Neural cell (in vitro differentiated cells): ENCODE measurements around the gene AGAP2. TPM values are rescaled to one million over a fixed set of nuclear protein-coding genes. Genes with fewer than 3 reads are reported as not detected.

Experiments used
- H2AFZ ChIP-seq: fragments of 200-600, 300-800 bp; sonication (generic), shearing (Covaris generic); 2 replicates; pipeline ENCODE4 v1.6.0; 2014; ENCODE audit warnings: low read depth, mild to moderate bottlenecking, antibody characterized with exemption, low read length, moderate library complexity
- H3F3A ChIP-seq: fragments of 200-600 bp; shearing (Covaris generic); 2 replicates; pipeline ENCODE4 v1.6.1; 2016; ENCODE audit warnings: mild to moderate bottlenecking, moderate library complexity, mixed read lengths, antibody characterized with exemption, low read length; ENCODE audit not compliant: insufficient read depth, poor library complexity, severe bottlenecking
- H3K27ac ChIP-seq: fragments of 200-600, 300-800 bp; sonication (generic), shearing (Covaris generic); 2 replicates; pipeline ENCODE4 v1.5.1; 2014; ENCODE audit warnings: mild to moderate bottlenecking, low read length, moderate library complexity
- H3K27me3 ChIP-seq: fragments of 300-800, 200-600 bp; sonication (generic), shearing (Covaris generic); 2 replicates; pipeline ENCODE4 v1.6.0; 2014; ENCODE audit warnings: mild to moderate bottlenecking, low read depth, low read length, moderate library complexity; ENCODE audit not compliant: insufficient read depth
- H3K36me3 ChIP-seq: fragments of 300-800, 200-600 bp; sonication (generic), shearing (Covaris generic); 2 replicates; pipeline ENCODE4 v1.5.1; 2014; ENCODE audit warnings: mild to moderate bottlenecking, antibody characterized with exemption, low read length, moderate library complexity; ENCODE audit not compliant: insufficient read depth
- H3K4me2 ChIP-seq: fragments of 300-800, 200-600 bp; sonication (generic), shearing (Covaris generic); 2 replicates; pipeline ENCODE4 v1.6.0; 2014; ENCODE audit warnings: mild to moderate bottlenecking, low read length
- H3K4me3 ChIP-seq: fragments of 300-800, 200-600 bp; sonication (generic), shearing (Covaris generic); 2 replicates; pipeline ENCODE4 v1.5.1; 2014; ENCODE audit warnings: mild to moderate bottlenecking, low read length, moderate library complexity
- H3K79me2 ChIP-seq: fragments of 200-600 bp; shearing (Covaris generic); replicated peaks from 2 replicates; pipeline ENCODE4 v1.6.0; 2014; ENCODE audit warnings: mild to moderate bottlenecking, low read length, moderate library complexity; ENCODE audit not compliant: insufficient read depth
- H3K9ac ChIP-seq: fragments of 300-800, 200-600 bp; sonication (generic), shearing (Covaris generic); 2 replicates; pipeline ENCODE4 v1.6.1; 2016; ENCODE audit warnings: mild to moderate bottlenecking, low read length, mixed read lengths
- H3K9me2 ChIP-seq: fragments of 200-600 bp; shearing (Covaris generic); 2 replicates; pipeline ENCODE4 v1.6.1; 2016; ENCODE audit warnings: mild to moderate bottlenecking, low read length, mixed read lengths; ENCODE audit not compliant: insufficient read depth
- H3K9me3 ChIP-seq: fragments of 200-600, 300-800 bp; sonication (generic), shearing (Covaris generic); 2 replicates; pipeline ENCODE4 v1.6.1; 2016; ENCODE audit warnings: mild to moderate bottlenecking, mixed run types, low read length, moderate library complexity, mixed read lengths
- H4K20me1 ChIP-seq: fragments of 200-600 bp; shearing (Covaris generic); 2 replicates; pipeline ENCODE4 v1.6.1; 2016; ENCODE audit warnings: mild to moderate bottlenecking, mixed run types; ENCODE audit not compliant: insufficient read depth
- CTCF ChIP-seq: fragments of 450-650 bp; IDR thresholded peaks from 2 replicates; pipeline ENCODE4 v1.5.1; 2014; ENCODE audit warnings: antibody characterized with exemption, mild to moderate bottlenecking, moderate library complexity; ENCODE audit not compliant: poor library complexity, severe bottlenecking
- EP300 ChIP-seq: fragments of 450-650 bp; conservative IDR thresholded peaks from 2 replicates; pipeline ENCODE4 v1.6.1; 2014; ENCODE audit warnings: antibody characterized with exemption, mild to moderate bottlenecking, moderate library complexity; ENCODE audit not compliant: poor library complexity, severe bottlenecking
- EZH2 ChIP-seq: fragments of 200-600, 300-800 bp; shearing (Covaris generic), sonication (generic); IDR thresholded peaks from 2 replicates; pipeline ENCODE4 v1.6.1; 2014; ENCODE audit warnings: antibody characterized with exemption, low read length, borderline replicate concordance, mild to moderate bottlenecking; ENCODE audit not compliant: insufficient read depth, poor library complexity, severe bottlenecking
- MXI1 ChIP-seq: fragments of 450-650 bp; conservative IDR thresholded peaks from 2 replicates; pipeline ENCODE4 v1.6.1; 2014; ENCODE audit warnings: antibody characterized with exemption, mild to moderate bottlenecking; ENCODE audit not compliant: poor library complexity, severe bottlenecking
- POLR2AphosphoS5 ChIP-seq: IDR thresholded peaks from 2 replicates; pipeline ENCODE4 v1.6.1; 2012
- RAD21 ChIP-seq: fragments of 450-650 bp; conservative IDR thresholded peaks from 2 replicates; pipeline ENCODE4 v1.6.1; 2014; ENCODE audit warnings: antibody characterized with exemption, mild to moderate bottlenecking, moderate library complexity
- REST ChIP-seq: IDR thresholded peaks from 2 replicates; pipeline ENCODE4 v1.6.1; 2012; ENCODE audit warnings: borderline replicate concordance
- SMC3 ChIP-seq: fragments of 450-650 bp; conservative IDR thresholded peaks from 2 replicates; pipeline ENCODE4 v1.6.1; 2014; ENCODE audit warnings: antibody characterized with exemption, mild to moderate bottlenecking, moderate library complexity; ENCODE audit not compliant: poor library complexity
- TAF1 ChIP-seq: IDR thresholded peaks from 2 replicates; pipeline ENCODE4 v1.6.1; 2012; ENCODE audit warnings: low read depth
- polyA plus RNA-seq: library from polyadenylated mRNA; depleted of rRNA; stranded (reverse); fragments of >200 nt; gene quantifications from 2 replicates; pipeline ENCODE4 v1.2.3, GENCODE V29; 2014

Gene AGAP2
- polyA plus RNA-seq, 1 donor from 2014 or later = 19.3 TPM

GRCh38 chr12:57717131-57717530 is 21.4 kb downstream of the AGAP2 start:
- Histone ChIP-seq H3K4me2 (no peak overlapping the region), H3K9ac (no peak overlapping the region), H3K9me2 (no peaks in the 10 kb centered on the region), H3K79me2 (no peaks in the 10 kb centered on the region), H2AFZ (no peak overlapping the region), H3K27me3 (no peaks in the 10 kb centered on the region), H3K36me3 (no peaks in the 10 kb centered on the region), H3K27ac (no peak overlapping the region), H3F3A (no peaks in the 10 kb centered on the region), H3K9me3 (no peaks in the 10 kb centered on the region), H4K20me1 (no peaks in the 10 kb centered on the region), H3K4me3 (no peak overlapping the region)
- TF ChIP-seq SMC3 (no peak), TAF1 (no peak), EZH2 (no peak), POLR2AphosphoS5 (no peak), MXI1 (no peak), REST (no peak), RAD21 (no peak)

GRCh38 chr12:57716305-57716704 is 22.2 kb downstream of the AGAP2 start:
- no peak overlapping the region for H3K4me2 ChIP-seq

More at GRCh38 chr12:57716305-57716704, 22.2 kb downstream of the AGAP2 start:
- Histone ChIP-seq H3K9me2 (no peaks in the 10 kb centered on the region), H3F3A (no peaks in the 10 kb centered on the region), H4K20me1 (no peaks in the 10 kb centered on the region), H3K27ac (no peak overlapping the region), H3K9ac (no peak overlapping the region), H3K9me3 (no peaks in the 10 kb centered on the region), H3K79me2 (no peaks in the 10 kb centered on the region), H2AFZ (no peak overlapping the region), H3K27me3 (no peaks in the 10 kb centered on the region), H3K36me3 (peaks cover 3% of the 10 kb centered on the region), H3K4me3 (no peak overlapping the region)
- TF ChIP-seq REST (no peak), CTCF (no peak), RAD21 (no peak), MXI1 (no peak), EZH2 (no peak), POLR2AphosphoS5 (no peak), TAF1 (no peak), SMC3 (no peak), EP300 (no peak)
